MCF 10A (cell line): ENCODE data around the gene DAAM1. TPM values are rescaled to one million over a fixed set of nuclear protein-coding genes. Genes with fewer than 3 reads are reported as not detected.

Source experiments
- BruUV-seq: library from RNA; stranded (reverse); fragments of 400-500 nt; replicated peaks from 2 replicates; lab custom pipeline; 2021; lab: Mats Ljungman, UMichigan
- CTCF ChIA-PET: fragments of 300-600 bp; sonication (Branson Sonifier 250); formaldehyde crosslinking; extraction: SDS; loops from one replicate; lab custom pipeline; 2021; ENCODE audit warnings: antibody characterized with exemption, inconsistent platforms; lab: Yijun Ruan, JAX
- POLR2A ChIA-PET: fragments of 300-600, 350-650 bp; sonication (Branson Sonifier 250); formaldehyde crosslinking; extraction: SDS; loops from one replicate; lab custom pipeline; 2020; ENCODE audit warnings: antibody characterized with exemption, inconsistent platforms; lab: Yijun Ruan, JAX
- DNase-seq: peaks from one replicate; pipeline ENCODE4 v3.0.0-alpha.2; 2018; ENCODE audit not compliant: unreplicated experiment
- H3K27ac Mint-ChIP-seq: one replicate; pipeline ENCODE4 v1.8.0; 2022; ENCODE audit warnings: mild to moderate bottlenecking, low read depth, mixed read lengths; ENCODE audit not compliant: unreplicated experiment
- H3K27me3 Mint-ChIP-seq: one replicate; pipeline ENCODE4 v1.8.0; 2022; ENCODE audit warnings: mixed read lengths; ENCODE audit not compliant: insufficient read depth, unreplicated experiment
- H3K36me3 Mint-ChIP-seq: one replicate; pipeline ENCODE4 v1.8.0; 2022; ENCODE audit warnings: mild to moderate bottlenecking, moderate library complexity, mixed read lengths; ENCODE audit not compliant: insufficient read depth, unreplicated experiment
- H3K4me1 Mint-ChIP-seq: one replicate; pipeline ENCODE4 v1.8.0; 2022; ENCODE audit warnings: mixed read lengths; ENCODE audit not compliant: insufficient read depth, unreplicated experiment
- H3K4me3 Mint-ChIP-seq: one replicate; pipeline ENCODE4 v1.8.0; 2022; ENCODE audit warnings: mild to moderate bottlenecking, moderate library complexity, mixed read lengths; ENCODE audit not compliant: unreplicated experiment
- H3K9me3 Mint-ChIP-seq: one replicate; pipeline ENCODE4 v1.8.0; 2022; ENCODE audit warnings: mixed read lengths; ENCODE audit not compliant: unreplicated experiment
- intact Hi-C: fragments of 100-400 bp; cut with micrococcal nuclease; formaldehyde crosslinking; loops from 2 replicates; pipeline ENCODE4 v1.14.1; 2022
- total RNA-seq: library from RNA; stranded (reverse); gene quantifications from 2 replicates; pipeline ENCODE4 v1.2.3, GENCODE V29; 2022
- TF ChIP-seq, protein P1 (sequence below): fragments of 200-600 bp; IDR thresholded peaks from one replicate; pipeline ENCODE4 v1.8.0; 2022; ENCODE audit warnings: antibody characterized with exemption, mild to moderate bottlenecking; ENCODE audit not compliant: unreplicated experiment

DAAM1 gene
- total RNA-seq, 1 experiment from 2014 or later, result 27.4 TPM

DNA sequence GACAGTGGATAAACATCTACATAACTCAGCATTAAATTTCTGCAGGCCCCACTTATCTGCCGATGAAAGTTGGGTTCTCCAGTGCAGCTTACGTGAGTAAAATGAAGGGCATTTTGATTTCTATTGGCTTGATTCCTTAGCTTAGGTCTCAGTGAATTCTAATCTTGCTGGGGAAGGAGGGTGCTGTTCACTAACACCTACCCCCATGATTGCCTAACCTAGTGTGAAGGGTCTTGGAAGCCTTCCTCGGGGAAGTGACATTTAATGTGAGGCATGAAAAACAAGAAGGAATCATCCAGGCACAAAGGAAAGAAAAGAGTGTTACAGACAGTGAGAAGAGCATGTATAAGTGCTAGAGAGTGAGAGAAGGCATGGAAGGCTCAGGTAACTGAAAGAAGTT, 81.0 kb downstream of the DAAM1 start:
- Mint-ChIP-seq H3K27ac (peak overlapping the region; percentile 24), H3K4me3 (no peak overlapping the region), H3K27me3 (no peaks in the 10 kb centered on the region), H3K9me3 (peaks cover 6% of the 10 kb centered on the region), H3K4me1 (peaks cover 30% of the 10 kb centered on the region), H3K36me3 (peaks cover 6% of the 10 kb centered on the region)
- no peak for DNase-seq
- BruUV-seq, result no TSS peak
- intact Hi-C loops, result no loop called here
- POLR2A ChIA-PET, result interaction anchor here (1.0 kb wide), 1 partner anchor 14 kb away, joined by 4 read pairs; no protein-coding TSS in a partner anchor
- TF ChIP-seq, protein P1, sequence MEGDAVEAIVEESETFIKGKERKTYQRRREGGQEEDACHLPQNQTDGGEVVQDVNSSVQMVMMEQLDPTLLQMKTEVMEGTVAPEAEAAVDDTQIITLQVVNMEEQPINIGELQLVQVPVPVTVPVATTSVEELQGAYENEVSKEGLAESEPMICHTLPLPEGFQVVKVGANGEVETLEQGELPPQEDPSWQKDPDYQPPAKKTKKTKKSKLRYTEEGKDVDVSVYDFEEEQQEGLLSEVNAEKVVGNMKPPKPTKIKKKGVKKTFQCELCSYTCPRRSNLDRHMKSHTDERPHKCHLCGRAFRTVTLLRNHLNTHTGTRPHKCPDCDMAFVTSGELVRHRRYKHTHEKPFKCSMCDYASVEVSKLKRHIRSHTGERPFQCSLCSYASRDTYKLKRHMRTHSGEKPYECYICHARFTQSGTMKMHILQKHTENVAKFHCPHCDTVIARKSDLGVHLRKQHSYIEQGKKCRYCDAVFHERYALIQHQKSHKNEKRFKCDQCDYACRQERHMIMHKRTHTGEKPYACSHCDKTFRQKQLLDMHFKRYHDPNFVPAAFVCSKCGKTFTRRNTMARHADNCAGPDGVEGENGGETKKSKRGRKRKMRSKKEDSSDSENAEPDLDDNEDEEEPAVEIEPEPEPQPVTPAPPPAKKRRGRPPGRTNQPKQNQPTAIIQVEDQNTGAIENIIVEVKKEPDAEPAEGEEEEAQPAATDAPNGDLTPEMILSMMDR, result no peak
- CTCF ChIA-PET, result interaction anchor here (0.7 kb wide), 1 partner anchor 89 kb away, joined by 3 read pairs; no protein-coding TSS in a partner anchor

DNA sequence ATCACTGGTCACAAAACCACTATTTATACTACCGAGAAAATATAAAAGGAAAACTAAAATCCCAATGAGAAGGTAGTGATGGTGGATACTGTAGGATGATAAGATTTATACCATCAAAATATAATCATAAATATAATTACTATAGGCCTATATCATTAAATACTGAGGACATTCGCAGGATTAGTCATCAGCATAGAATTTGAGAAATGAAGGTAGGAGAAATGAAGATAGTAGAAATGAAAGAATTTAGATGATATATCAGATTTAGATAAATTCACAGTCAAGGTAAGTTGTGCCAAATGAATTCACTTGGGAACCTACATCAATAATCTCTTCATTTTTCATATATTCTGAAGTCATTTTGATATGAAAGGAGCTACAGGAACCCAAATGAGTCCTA, 82.8 kb downstream of the DAAM1 start:
- POLR2A ChIA-PET, result interaction anchor here (0.6 to 6.4 kb wide), 6 partner anchors 11 to 136 kb away, joined by 3 to 81 read pairs (median 4); partner anchors contain the start of gene DAAM1
- H3K27ac Mint-ChIP-seq, result peak overlapping the region; percentile 57

DNA sequence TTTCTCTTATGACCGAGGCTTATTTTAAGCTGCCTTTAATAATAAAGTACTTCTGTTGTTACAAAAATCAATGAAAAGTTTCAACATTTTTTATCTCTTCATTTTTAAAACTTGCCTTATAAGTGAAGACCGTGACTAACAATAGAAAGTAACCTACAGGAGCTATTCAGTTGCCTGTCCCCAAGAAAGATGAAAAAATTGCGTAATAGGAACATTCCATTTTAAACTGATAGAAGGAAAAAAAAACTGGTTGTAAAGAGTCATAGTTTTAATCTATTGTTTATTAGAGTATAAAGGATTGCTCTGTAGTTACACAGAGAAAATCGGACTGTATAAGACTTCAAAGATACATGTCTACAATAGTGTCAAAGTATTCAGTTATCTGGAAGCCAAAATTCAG, 83.3 kb downstream of the DAAM1 start:
- Mint-ChIP-seq H3K27ac (peak overlapping the region; percentile 57), H3K27me3 (no peaks in the 10 kb centered on the region), H3K4me3 (no peak overlapping the region), H3K9me3 (peaks cover 6% of the 10 kb centered on the region), H3K4me1 (peaks cover 46% of the 10 kb centered on the region), H3K36me3 (peaks cover 6% of the 10 kb centered on the region)
- intact Hi-C loops, result no loop called here
- BruUV-seq, result no TSS peak
- TF ChIP-seq, protein P1, result no peak
- DNase-seq, result no peak
- ChIA-PET POLR2A (interaction anchor here (0.6 to 6.4 kb wide), 8 partner anchors 11 to 793 kb away, joined by 3 to 81 read pairs (median 4); partner anchors contain the start of gene DAAM1), CTCF (interaction anchor here (0.6 to 1.2 kb wide), 4 partner anchors 11 to 172 kb away, joined by 3 to 5 read pairs (median 3); no protein-coding TSS in a partner anchor)

More for the DNA sequence above, 82.8 kb downstream of the DAAM1 start:
- TF ChIP-seq, protein P1, result no peak
- no peak overlapping the region for H3K4me3 Mint-ChIP-seq
- CTCF ChIA-PET, result interaction anchor here (0.6 to 1.2 kb wide), 4 partner anchors 11 to 172 kb away, joined by 3 to 5 read pairs (median 3); no protein-coding TSS in a partner anchor
- BruUV-seq, result no TSS peak
- no peaks in the 10 kb centered on the region for H3K27me3 Mint-ChIP-seq
- no peak for DNase-seq
- H3K4me1 Mint-ChIP-seq, result peaks cover 42% of the 10 kb centered on the region
- peaks cover 6% of the 10 kb centered on the region for H3K9me3 Mint-ChIP-seq
- intact Hi-C loops, result no loop called here
- H3K36me3 Mint-ChIP-seq, result peaks cover 6% of the 10 kb centered on the region

DNA sequence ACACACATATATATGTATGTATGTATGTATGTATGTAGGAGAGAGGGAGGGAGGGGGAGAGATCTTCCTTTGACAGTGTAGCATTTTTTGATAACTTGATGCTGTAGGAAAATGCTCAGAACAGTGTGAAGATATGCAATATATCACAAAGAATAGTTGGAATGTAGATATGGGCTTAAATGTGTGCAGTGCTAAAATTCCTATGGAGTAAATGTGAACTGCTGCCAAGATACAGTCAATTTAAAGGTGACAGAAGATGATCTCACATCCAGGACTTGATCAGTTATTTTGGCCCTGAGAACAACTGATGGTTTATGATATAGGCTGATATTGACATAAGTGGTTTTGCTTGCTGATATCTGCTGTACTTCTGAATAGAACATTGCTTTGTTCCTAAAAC, 84.2 kb downstream of the DAAM1 start:
- Mint-ChIP-seq H3K27ac (peak overlapping the region; percentile 57), H3K36me3 (peaks cover 6% of the 10 kb centered on the region), H3K4me1 (peaks cover 46% of the 10 kb centered on the region), H3K9me3 (peaks cover 6% of the 10 kb centered on the region), H3K27me3 (no peaks in the 10 kb centered on the region), H3K4me3 (no peak overlapping the region)
- DNase-seq, result no peak
- TF ChIP-seq, protein P1, result no peak
- BruUV-seq, result no TSS peak
- ChIA-PET CTCF (no interaction called here), POLR2A (interaction anchor here (0.9 to 6.4 kb wide), 4 partner anchors 10 to 135 kb away, joined by 4 to 81 read pairs (median 10); partner anchors contain the start of gene DAAM1)
- intact Hi-C loops, result no loop called here
